Natural killer cell (primary cell): ENCODE measurements around the gene IP6K1. TPM values are rescaled to one million over a fixed set of nuclear protein-coding genes. Genes with fewer than 3 reads are reported as not detected.

Source experiments
- ATAC-seq, 3 donors: fragments of 150-1000 bp in 2 of 3; fragments of 200-7000 bp in 1 of 3; cut with Tn5 transposase; 1 replicate in 1 of 3; 2 replicates in 2 of 3; pipeline ENCODE4 v1.10.0; 2021; ENCODE audit warnings: mild to moderate bottlenecking in 2 of 3, moderate library complexity in 2 of 3
- DNase-seq, 2 donors: peaks; one replicate each; pipeline versions ENCODE4 v3.0.0 to v3.0.0-alpha.2; 2013 to 2021; ENCODE audit warnings: mixed read lengths in 1 of 2
- H3K27ac ChIP-seq: one replicate; pipeline ENCODE4 v1.5.1; 2013; ENCODE audit warnings: mild to moderate bottlenecking, low read length
- H3K27me3 ChIP-seq: one replicate; pipeline ENCODE4 v1.6.1; 2013; ENCODE audit warnings: low read length; ENCODE audit not compliant: control insufficient read depth, insufficient read depth
- H3K36me3 ChIP-seq: one replicate; pipeline ENCODE4 v1.6.1; 2013; ENCODE audit warnings: low read length; ENCODE audit not compliant: control insufficient read depth, insufficient read depth
- H3K4me1 ChIP-seq: one replicate; pipeline ENCODE4 v1.6.1; 2013; ENCODE audit warnings: low read length; ENCODE audit not compliant: control insufficient read depth, insufficient read depth
- H3K4me3 ChIP-seq: one replicate; pipeline ENCODE4 v1.5.1; 2013; ENCODE audit warnings: low read length
- H3K9me3 ChIP-seq: one replicate; pipeline ENCODE4 v1.6.1; 2013; ENCODE audit warnings: low read length; ENCODE audit not compliant: control insufficient read depth, insufficient read depth
- H3K27ac Mint-ChIP-seq, 2 donors: one replicate each; pipeline ENCODE4 v1.8.0; 2022; ENCODE audit warnings: mild to moderate bottlenecking in 2 of 2, mixed read lengths in 2 of 2, moderate library complexity in 1 of 2
- H3K27me3 Mint-ChIP-seq, 2 donors: one replicate each; pipeline ENCODE4 v1.8.0; 2022; ENCODE audit warnings: low read depth in 2 of 2, mixed read lengths in 2 of 2
- H3K36me3 Mint-ChIP-seq: one replicate; pipeline ENCODE4 v1.8.0; 2022; ENCODE audit warnings: mixed read lengths
- H3K4me1 Mint-ChIP-seq, 2 donors: one replicate each; pipeline ENCODE4 v1.8.0; 2022; ENCODE audit warnings: mixed read lengths in 2 of 2
- H3K4me3 Mint-ChIP-seq: one replicate; pipeline ENCODE4 v1.8.0; 2022; ENCODE audit warnings: mild to moderate bottlenecking, moderate library complexity, mixed read lengths
- H3K9me3 Mint-ChIP-seq, 2 donors: one replicate each; pipeline ENCODE4 v1.8.0; 2022; ENCODE audit warnings: mixed read lengths in 2 of 2
- WGBS: methylation state at CpG from one replicate; pipeline ENCODE4 v1.1.7; 2013; ENCODE audit warnings: missing lambda C conversion rate; ENCODE audit not compliant: insufficient coverage; 5-methylcytosine and 5-hydroxymethylcytosine counted together
- intact Hi-C: fragments of 100-400 bp; cut with micrococcal nuclease; formaldehyde crosslinking; loops from one replicate; pipeline ENCODE4 v1.14.2; 2022
- total RNA-seq, 4 donors: library from RNA; stranded (reverse); fragments of 120-200 nt in 1 of 4; gene quantifications; one replicate each; pipeline versions ENCODE4 v1.2.3 to v1.2.4, GENCODE V29; 2013 to 2022
- TF ChIP-seq, protein P1 (sequence below): fragments of 200-600 bp; IDR thresholded peaks from one replicate; pipeline ENCODE4 v1.8.0; 2022; ENCODE audit warnings: antibody characterized with exemption

IP6K1 gene
- total RNA-seq, 3 donors from 2014 or later (not counting 1 experiment from before 2014, with no cell fraction given) = 53.7 to 68.7 (median 57.9) TPM

DNA sequence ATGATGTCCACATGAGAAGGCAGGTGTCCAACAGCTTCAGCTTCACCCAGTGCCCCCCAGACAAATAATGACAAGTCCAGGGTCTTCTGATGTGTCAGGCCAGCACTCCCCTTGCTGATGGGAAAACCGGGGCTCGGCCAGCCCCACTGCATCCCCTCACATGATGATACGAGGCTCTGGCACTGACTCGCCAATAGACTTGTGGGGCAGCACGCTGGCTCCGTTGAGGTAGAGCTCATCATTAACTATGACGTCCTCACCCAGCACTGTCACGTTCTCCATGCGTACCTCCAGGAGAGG, 64.8 kb downstream of the IP6K1 start:
- Histone ChIP-seq H3K9me3 (no peaks in the 10 kb centered on the region), H3K36me3 (peaks cover 11% of the 10 kb centered on the region), H3K27ac (no peak overlapping the region), H3K4me1 (peaks cover 51% of the 10 kb centered on the region), H3K4me3 (no peak overlapping the region), H3K27me3 (no peaks in the 10 kb centered on the region)
- H3K4me1 Mint-ChIP-seq = peaks cover 34 to 46% of the 10 kb centered on the region in 2 donors
- no peak for DNase-seq
- intact Hi-C loops = no loop called here
- no peaks in the 10 kb centered on the region for H3K9me3 Mint-ChIP-seq
- ATAC-seq = no peak
- no peak overlapping the region for H3K4me3 Mint-ChIP-seq
- no peaks in the 10 kb centered on the region for H3K36me3 Mint-ChIP-seq
- peak overlapping the region in 1 of 2 donors; percentile 93 for H3K27ac Mint-ChIP-seq
- WGBS = 92% methylated on average over 9 of the region's 9 CpGs
- H3K27me3 Mint-ChIP-seq = no peaks in the 10 kb centered on the region
- TF ChIP-seq, protein P1, sequence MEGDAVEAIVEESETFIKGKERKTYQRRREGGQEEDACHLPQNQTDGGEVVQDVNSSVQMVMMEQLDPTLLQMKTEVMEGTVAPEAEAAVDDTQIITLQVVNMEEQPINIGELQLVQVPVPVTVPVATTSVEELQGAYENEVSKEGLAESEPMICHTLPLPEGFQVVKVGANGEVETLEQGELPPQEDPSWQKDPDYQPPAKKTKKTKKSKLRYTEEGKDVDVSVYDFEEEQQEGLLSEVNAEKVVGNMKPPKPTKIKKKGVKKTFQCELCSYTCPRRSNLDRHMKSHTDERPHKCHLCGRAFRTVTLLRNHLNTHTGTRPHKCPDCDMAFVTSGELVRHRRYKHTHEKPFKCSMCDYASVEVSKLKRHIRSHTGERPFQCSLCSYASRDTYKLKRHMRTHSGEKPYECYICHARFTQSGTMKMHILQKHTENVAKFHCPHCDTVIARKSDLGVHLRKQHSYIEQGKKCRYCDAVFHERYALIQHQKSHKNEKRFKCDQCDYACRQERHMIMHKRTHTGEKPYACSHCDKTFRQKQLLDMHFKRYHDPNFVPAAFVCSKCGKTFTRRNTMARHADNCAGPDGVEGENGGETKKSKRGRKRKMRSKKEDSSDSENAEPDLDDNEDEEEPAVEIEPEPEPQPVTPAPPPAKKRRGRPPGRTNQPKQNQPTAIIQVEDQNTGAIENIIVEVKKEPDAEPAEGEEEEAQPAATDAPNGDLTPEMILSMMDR = no peak

DNA sequence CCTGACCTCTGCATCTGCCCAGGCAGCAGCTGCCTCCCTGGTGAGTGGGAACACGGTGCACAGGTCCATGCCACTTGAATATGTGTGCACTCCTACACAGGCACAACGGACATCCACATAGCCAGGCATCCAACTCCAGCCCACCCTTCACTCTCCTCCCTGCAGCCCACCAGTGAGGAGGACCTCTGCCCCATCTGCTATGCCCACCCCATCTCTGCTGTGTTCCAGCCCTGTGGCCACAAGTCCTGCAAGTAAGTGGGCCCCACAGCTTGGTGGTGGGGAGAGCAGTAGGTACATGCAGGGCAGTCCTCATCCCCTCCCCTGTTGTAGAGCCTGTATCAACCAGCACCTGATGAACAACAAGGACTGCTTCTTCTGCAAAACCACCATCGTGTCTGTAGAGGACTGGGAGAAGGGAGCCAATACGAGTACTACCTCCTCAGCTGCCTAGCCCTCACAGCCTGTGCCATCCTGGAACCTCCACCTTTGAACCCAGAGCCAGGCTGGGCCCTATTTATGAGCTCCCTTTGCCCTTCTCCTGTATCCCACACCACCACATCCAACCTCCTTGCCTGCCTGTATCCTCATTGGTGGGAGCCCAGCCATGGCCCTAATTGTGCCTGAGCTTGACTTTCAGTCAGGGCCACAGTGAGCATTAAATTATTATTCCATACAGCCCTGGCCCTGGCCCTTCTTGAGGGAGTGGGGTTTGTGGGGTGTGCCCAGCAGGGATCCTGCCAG, 65.3 kb downstream of the IP6K1 start:
- H3K27me3 ChIP-seq = no peaks in the 10 kb centered on the region
- Mint-ChIP-seq H3K27ac (peak overlapping the region; percentile 29 to 38), H3K9me3 (no peaks in the 10 kb centered on the region), H3K4me1 (peaks cover 34 to 46% of the 10 kb centered on the region in 2 donors), H3K4me3 (peak overlapping the region; percentile 13), H3K27me3 (no peaks in the 10 kb centered on the region), H3K36me3 (no peaks in the 10 kb centered on the region)
- DNase-seq (peak in 1 of 2 donors; percentile 23), ATAC-seq (no peak)
- TF ChIP-seq, protein P1 = no peak
- WGBS = 94% methylated on average over 4 of the region's 4 CpGs
- no peaks in the 10 kb centered on the region for H3K9me3 ChIP-seq
- intact Hi-C loops = no loop called here
- H3K4me3 ChIP-seq = no peak overlapping the region
- H3K4me1 ChIP-seq = peaks cover 51% of the 10 kb centered on the region
- H3K36me3 ChIP-seq = peaks cover 10% of the 10 kb centered on the region
- H3K27ac ChIP-seq = no peak overlapping the region

DNA sequence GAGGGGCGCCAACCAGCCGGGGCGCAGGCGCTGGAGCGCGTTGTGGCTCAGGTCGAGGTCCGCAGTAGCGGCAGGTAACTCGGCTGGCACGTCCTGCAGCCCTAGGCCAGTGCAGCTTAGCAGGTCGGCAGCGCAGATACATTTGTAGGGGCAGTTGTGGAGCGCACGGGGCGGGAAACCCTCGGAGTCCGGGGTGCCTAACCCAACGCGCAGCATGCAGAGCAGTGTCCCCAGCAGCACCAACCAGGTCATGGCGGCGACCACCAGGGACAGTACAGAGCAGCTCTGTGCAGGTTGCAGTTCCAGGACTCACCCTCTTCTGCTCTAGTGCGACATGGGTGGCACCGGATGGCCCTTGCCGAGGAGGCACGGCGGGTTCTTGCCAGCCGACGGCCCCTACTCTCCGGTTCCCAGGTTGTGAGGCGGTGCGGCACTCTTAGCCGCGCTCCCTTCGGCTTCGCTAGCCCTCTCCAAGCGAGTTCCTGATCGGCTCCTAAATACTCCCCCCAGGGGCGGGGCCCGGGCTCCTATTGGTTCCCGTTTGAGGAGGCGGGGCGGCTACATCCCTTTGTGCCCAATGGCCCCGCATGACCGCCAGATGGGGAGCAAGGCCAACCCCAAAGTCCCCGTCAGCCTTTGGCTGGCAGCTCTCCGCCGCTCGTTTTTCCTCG, 67.0 kb downstream of the IP6K1 start, which contains the start of gene AMIGO3:
AMIGO3 (minus strand) TSS at position 471 of the 671 bp plus-strand sequence; CDS start at position 252, 219 bp downstream.
- intact Hi-C loops = loop anchor here (1.0 to 2.0 kb wide), 2 partner anchors 31 to 67 kb away; partner anchors contain the start of genes IP6K1, MST1 and RNF123
- TF ChIP-seq, protein P1 = peak; percentile 85
- ATAC-seq = peak; percentile 74 to 86 (median 75)
- Histone ChIP-seq H3K27ac (peak within 1 kb of the TSS; percentile 71), H3K4me3 (peak within 1 kb of the TSS; percentile 75), H3K9me3 (no peaks in the 10 kb centered on the region), H3K27me3 (no peaks in the 10 kb centered on the region), H3K36me3 (peaks cover 10% of the 10 kb centered on the region), H3K4me1 (peaks cover 42% of the 10 kb centered on the region)
- no peaks in the 10 kb centered on the region for H3K27me3 Mint-ChIP-seq
- peak within 1 kb of the TSS; percentile 87 to 93 for H3K27ac Mint-ChIP-seq
- peak within 1 kb of the TSS; percentile 93 for H3K4me3 Mint-ChIP-seq
- WGBS = under 1% methylated on average over 50 of the region's 50 CpGs
- DNase-seq = peak; percentile 92 to 93
- no peaks in the 10 kb centered on the region for H3K9me3 Mint-ChIP-seq
- peaks cover 32 to 42% of the 10 kb centered on the region in 2 donors for H3K4me1 Mint-ChIP-seq
- no peaks in the 10 kb centered on the region for H3K36me3 Mint-ChIP-seq
